ENCODE results near the gene TOLLIP.
A peak's percentile ranks its signal among the peaks of the same experiment; 100 is the strongest.

The TOLLIP gene

GRCh38 chr11:1310318-1310687 is 871 bp upstream of the TOLLIP start:
- H3K9me3 Mint-ChIP-seq = peaks cover 21% of the 10 kb centered on the region

DNA sequence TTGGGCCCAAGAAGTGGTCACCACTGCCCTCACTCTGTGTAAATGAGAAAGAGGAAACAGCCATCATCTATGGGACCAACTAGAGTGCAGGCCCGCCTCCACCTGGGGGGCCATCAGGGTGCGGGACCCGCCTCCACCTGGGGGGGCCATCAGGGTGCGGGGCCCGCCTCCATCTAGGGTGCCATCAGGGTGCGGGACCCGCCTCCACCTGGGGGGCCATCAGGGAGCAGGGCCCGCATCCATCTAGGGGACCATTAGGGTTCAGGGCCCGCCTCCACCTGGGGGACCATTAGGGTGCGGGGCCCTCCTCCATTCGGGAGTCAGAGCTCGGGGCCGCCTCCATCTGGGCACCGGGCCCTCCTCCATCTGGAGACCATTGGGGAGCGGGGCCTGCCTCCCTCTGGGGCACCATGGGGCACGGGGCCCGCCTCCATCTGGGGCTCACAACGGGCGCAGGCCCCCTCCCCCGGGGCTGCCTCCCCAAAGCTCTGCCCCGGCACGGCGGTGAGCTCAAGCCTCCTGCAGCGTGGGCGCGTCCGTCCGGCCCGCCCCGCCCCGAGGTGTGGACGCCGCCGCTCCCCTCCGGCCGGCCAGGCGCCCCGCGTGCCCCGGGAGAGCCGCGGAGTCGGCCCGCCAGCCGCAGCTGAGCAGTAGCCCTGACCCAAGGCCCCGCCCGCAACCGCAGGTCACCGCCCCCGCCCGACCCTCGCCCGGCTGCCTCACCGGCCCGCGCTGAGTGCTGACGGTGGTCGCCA is 512 bp downstream of the TOLLIP start:
- H3K4me1 Mint-ChIP-seq (ENCODE audit: low read depth) = peaks cover 28% of the 10 kb centered on the region

More at GRCh38 chr11:1310318-1310687, 871 bp upstream of the TOLLIP start:
- no peak for DNase-seq (ENCODE audit: low spot score)
- Mint-ChIP-seq H3K4me1 (ENCODE audit: low read depth) (peaks cover 28% of the 10 kb centered on the region), H3K36me3 (ENCODE audit: low read depth) (peaks cover 9% of the 10 kb centered on the region), H3K4me3 (peak overlapping the region; percentile 81), H3K27me3 (ENCODE audit: low read depth) (peaks cover 31% of the 10 kb centered on the region), H3K27ac (peak overlapping the region; percentile 92)

GRCh38 chr11:1307998-1308742 is 1.3 kb downstream of the TOLLIP start:
- Mint-ChIP-seq H3K27me3 (ENCODE audit: low read depth) (peaks cover 13% of the 10 kb centered on the region), H3K4me3 (peak overlapping the region; percentile 41), H3K9me3 (peaks cover 18% of the 10 kb centered on the region), H3K36me3 (ENCODE audit: low read depth) (peaks cover 9% of the 10 kb centered on the region), H3K27ac (peak overlapping the region; percentile 13), H3K4me1 (ENCODE audit: low read depth) (peaks cover 26% of the 10 kb centered on the region)
- DNase-seq (ENCODE audit: low spot score) = no peak

More for the DNA sequence above, 512 bp downstream of the TOLLIP start:
- Mint-ChIP-seq H3K27me3 (ENCODE audit: low read depth) (peaks cover 19% of the 10 kb centered on the region), H3K4me3 (peak overlapping the region; percentile 41), H3K9me3 (peaks cover 21% of the 10 kb centered on the region), H3K27ac (peak overlapping the region; percentile 13), H3K36me3 (ENCODE audit: low read depth) (peaks cover 9% of the 10 kb centered on the region)
- DNase-seq (ENCODE audit: low spot score) = no peak

- H3K27me3 Mint-ChIP-seq (ENCODE audit: low read depth) = peaks cover 9% of the 10 kb centered on the region
- H3K4me3 Mint-ChIP-seq = peak overlapping the region; percentile 41
- H3K9me3 Mint-ChIP-seq = peaks cover 16% of the 10 kb centered on the region
- no peak for DNase-seq (ENCODE audit: low spot score)
- H3K27ac Mint-ChIP-seq = no peak overlapping the region
- peaks cover 25% of the 10 kb centered on the region for H3K4me1 Mint-ChIP-seq (ENCODE audit: low read depth)
- H3K36me3 Mint-ChIP-seq (ENCODE audit: low read depth) = peaks cover 9% of the 10 kb centered on the region
Observed at GRCh38 chr11:1307163-1307870, 2.1 kb downstream of the TOLLIP start.

- peaks cover 24% of the 10 kb centered on the region for H3K4me1 Mint-ChIP-seq (ENCODE audit: low read depth)
- DNase-seq (ENCODE audit: low spot score) = no peak
Observed at GRCh38 chr11:1306186-1307162, 3.0 kb downstream of the TOLLIP start.

GRCh38 chr11:1305501-1306056 is 3.9 kb downstream of the TOLLIP start:
- peaks cover 2% of the 10 kb centered on the region for H3K36me3 Mint-ChIP-seq (ENCODE audit: low read depth)
- H3K4me3 Mint-ChIP-seq = no peak overlapping the region
- H3K4me1 Mint-ChIP-seq (ENCODE audit: low read depth) = peaks cover 15% of the 10 kb centered on the region

More at GRCh38 chr11:1306186-1307162, 3.0 kb downstream of the TOLLIP start:
- Mint-ChIP-seq H3K27ac (no peak overlapping the region), H3K36me3 (ENCODE audit: low read depth) (peaks cover 9% of the 10 kb centered on the region), H3K9me3 (peaks cover 10% of the 10 kb centered on the region), H3K4me3 (no peak overlapping the region), H3K27me3 (ENCODE audit: low read depth) (peaks cover 3% of the 10 kb centered on the region)

DNA sequence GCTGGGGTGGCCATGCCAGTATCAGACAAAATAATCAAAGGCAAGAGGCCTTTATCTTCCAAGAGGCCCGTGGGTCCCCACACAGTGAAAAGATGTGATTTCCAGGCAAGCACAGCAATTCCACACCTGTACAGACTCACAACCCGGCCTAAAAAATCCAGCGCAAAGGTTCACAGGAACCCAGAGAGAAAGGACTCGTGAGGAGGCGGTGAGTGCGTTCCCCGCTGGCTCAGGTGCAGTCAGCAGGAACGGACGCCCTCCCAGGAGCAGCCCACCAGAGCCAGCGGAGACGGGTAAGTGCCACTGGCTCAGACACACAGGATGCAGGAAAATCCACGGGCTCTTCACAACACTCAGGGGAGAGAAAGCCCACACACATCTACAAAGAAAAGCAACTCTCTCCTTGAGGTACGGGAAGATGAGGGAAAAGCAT is 4.4 kb downstream of the TOLLIP start:
- DNase-seq (ENCODE audit: low spot score) = no peak
- no peaks in the 10 kb centered on the region for H3K27me3 Mint-ChIP-seq (ENCODE audit: low read depth)
- H3K4me1 Mint-ChIP-seq (ENCODE audit: low read depth) = peaks cover 12% of the 10 kb centered on the region
- H3K36me3 Mint-ChIP-seq (ENCODE audit: low read depth) = no peaks in the 10 kb centered on the region
- no peak overlapping the region for H3K27ac Mint-ChIP-seq
- no peaks in the 10 kb centered on the region for H3K9me3 Mint-ChIP-seq
- no peak overlapping the region for H3K4me3 Mint-ChIP-seq

More at GRCh38 chr11:1305501-1306056, 3.9 kb downstream of the TOLLIP start:
- Mint-ChIP-seq H3K9me3 (peaks cover 1% of the 10 kb centered on the region), H3K27ac (no peak overlapping the region), H3K27me3 (ENCODE audit: low read depth) (no peaks in the 10 kb centered on the region)
- DNase-seq (ENCODE audit: low spot score) = no peak

- no peak overlapping the region for H3K27ac Mint-ChIP-seq
- H3K4me3 Mint-ChIP-seq = no peak overlapping the region
- H3K27me3 Mint-ChIP-seq (ENCODE audit: low read depth) = no peaks in the 10 kb centered on the region
- H3K9me3 Mint-ChIP-seq = no peaks in the 10 kb centered on the region
- DNase-seq (ENCODE audit: low spot score) = no peak
- peaks cover 12% of the 10 kb centered on the region for H3K4me1 Mint-ChIP-seq (ENCODE audit: low read depth)
- H3K36me3 Mint-ChIP-seq (ENCODE audit: low read depth) = no peaks in the 10 kb centered on the region
Observed at GRCh38 chr11:1304380-1304779, 5.1 kb downstream of the TOLLIP start.

DNA sequence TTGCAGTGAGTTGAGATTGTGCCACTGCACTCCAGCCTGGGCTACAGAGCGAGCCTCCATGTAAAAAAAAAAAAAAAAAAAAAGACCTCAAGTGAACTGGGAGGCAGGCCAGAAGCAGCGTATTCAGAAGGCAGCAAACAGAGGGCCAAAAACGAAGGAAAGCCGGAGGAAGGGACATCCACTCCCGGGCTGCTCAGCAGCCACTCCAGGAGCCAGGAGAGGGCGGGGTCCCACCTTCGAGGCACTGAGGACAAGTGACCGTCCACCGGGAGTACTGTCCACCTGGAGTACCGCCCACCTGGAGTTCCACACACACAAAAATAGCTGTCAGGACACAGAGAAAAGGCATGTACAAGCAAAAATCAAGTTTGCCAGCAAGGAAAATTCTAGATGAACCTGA is 5.5 kb downstream of the TOLLIP start:
- Mint-ChIP-seq H3K27me3 (ENCODE audit: low read depth) (no peaks in the 10 kb centered on the region), H3K36me3 (ENCODE audit: low read depth) (no peaks in the 10 kb centered on the region), H3K9me3 (no peaks in the 10 kb centered on the region), H3K4me1 (ENCODE audit: low read depth) (peaks cover 12% of the 10 kb centered on the region), H3K27ac (no peak overlapping the region), H3K4me3 (no peak overlapping the region)
- no peak for DNase-seq (ENCODE audit: low spot score)

DNA sequence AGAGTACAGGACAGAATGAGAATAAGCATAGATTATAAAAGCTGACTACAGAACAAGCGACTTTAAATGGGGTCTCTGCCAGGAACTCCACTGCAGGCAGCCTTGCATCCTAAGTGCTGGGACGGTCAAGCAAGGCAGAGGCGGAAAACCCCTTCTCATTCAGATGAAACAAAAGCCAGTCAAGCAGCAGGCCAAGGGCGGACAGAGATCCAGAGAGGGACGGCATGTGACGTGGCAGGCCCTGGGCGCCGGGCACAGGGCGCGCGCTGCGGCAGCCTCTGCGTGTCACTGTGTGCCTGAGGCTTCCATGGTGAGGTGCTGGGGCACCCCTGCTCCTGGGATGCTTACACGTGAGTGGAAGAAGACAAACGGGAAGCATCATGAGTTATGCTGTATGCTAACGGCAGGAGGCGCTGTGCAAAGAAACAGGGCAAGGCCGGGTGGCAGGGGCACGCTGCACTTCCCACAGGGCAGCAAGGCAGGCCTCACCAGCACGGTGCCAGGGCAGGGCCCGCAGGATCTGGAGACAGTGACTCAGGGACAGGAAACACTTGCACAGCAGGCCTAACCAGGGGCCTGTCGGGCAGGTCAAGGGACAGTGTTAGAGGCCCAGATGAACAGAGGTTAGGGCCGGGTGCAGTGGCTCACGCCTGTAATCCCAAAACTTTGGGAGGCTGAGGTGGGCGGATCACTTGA is 6.2 kb downstream of the TOLLIP start:
- Mint-ChIP-seq H3K27me3 (ENCODE audit: low read depth) (no peaks in the 10 kb centered on the region), H3K36me3 (ENCODE audit: low read depth) (no peaks in the 10 kb centered on the region), H3K9me3 (no peaks in the 10 kb centered on the region), H3K27ac (no peak overlapping the region), H3K4me3 (no peak overlapping the region), H3K4me1 (ENCODE audit: low read depth) (peaks cover 10% of the 10 kb centered on the region)
- DNase-seq (ENCODE audit: low spot score) = no peak

DNA sequence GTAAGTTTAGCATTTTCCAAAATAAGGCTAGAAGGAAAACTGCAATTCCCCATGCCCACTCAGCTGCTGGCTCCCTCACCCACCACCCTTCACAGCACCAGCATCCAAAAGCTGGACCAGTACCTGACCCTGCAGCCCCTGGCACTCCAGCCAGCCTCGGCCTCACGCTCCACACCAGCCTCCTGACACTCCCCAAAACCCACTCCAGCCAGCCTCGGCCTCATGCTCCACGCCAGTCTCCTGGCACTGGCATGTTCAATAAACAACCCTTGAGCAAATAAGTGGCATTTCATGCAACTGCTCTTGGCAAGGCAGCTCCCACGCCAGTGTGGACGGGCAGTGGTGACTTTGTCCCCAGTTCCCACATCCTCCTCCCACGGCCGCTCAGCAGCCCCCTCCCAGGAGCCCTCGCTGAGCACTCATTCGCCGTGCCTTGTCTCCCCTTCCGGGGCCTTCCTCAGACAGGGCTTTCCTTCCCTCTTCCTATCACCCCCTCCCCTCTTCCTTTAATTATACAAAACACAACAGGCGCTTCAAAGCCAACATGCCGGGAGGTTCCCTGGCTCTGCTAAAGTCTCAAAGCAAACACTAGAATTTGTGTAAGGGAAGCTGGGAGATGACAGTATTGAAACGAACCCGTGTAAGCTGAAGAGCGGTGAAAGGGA is 6.8 kb downstream of the TOLLIP start:
- no peak overlapping the region for H3K4me3 Mint-ChIP-seq
- H3K36me3 Mint-ChIP-seq (ENCODE audit: low read depth) = no peaks in the 10 kb centered on the region
- peaks cover 7% of the 10 kb centered on the region for H3K4me1 Mint-ChIP-seq (ENCODE audit: low read depth)
- H3K9me3 Mint-ChIP-seq = no peaks in the 10 kb centered on the region
- DNase-seq (ENCODE audit: low spot score) = no peak
- H3K27me3 Mint-ChIP-seq (ENCODE audit: low read depth) = no peaks in the 10 kb centered on the region
- no peak overlapping the region for H3K27ac Mint-ChIP-seq

GRCh38 chr11:1302041-1302460 is 7.4 kb downstream of the TOLLIP start:
- Mint-ChIP-seq H3K9me3 (no peaks in the 10 kb centered on the region), H3K4me1 (ENCODE audit: low read depth) (peaks cover 3% of the 10 kb centered on the region), H3K4me3 (no peak overlapping the region), H3K36me3 (ENCODE audit: low read depth) (no peaks in the 10 kb centered on the region), H3K27ac (no peak overlapping the region), H3K27me3 (ENCODE audit: low read depth) (no peaks in the 10 kb centered on the region)
- DNase-seq (ENCODE audit: low spot score) = no peak

Measured in T-helper 2 cell treated with Interferon-gamma antibody and Interleukin-4, amounts not matched to agents 5 μg/mL and 100 μg/mL, for 36 hours (primary cell).